HG02870 (cell line): ENCODE results near the gene AHI1.
"Not testable (repeated sequence)": the region's sequence is repeated elsewhere in the genome, so short reads cannot be mapped to it uniquely, and the experiment has no call there.

Source experiments
- ATAC-seq: cut with Tn5 transposase; IDR thresholded peaks from one replicate; pipeline ENCODE4 v1.9.1; 2021; ENCODE audit warnings: mild to moderate bottlenecking, moderate library complexity; ENCODE audit not compliant: unreplicated experiment

Gene AHI1

DNA sequence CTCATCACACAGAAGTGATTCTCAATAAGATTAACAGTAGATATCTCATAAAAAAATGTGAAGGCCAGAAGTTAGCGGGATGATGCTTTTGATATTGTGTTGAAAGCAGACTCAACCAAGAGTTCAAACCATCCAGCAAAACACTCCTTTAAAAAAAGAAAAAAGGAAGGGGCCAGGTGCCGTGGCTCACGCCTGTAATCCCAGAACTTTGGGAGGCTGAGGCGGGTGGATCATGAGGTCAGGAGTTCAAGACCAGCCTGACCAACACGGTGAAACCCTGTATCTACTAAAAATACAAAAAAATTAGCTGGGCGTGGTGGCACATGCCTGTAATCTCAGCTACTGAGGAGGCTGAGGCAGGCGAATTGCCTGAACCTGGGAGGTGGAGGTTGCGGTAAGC is 157.6 kb downstream of the AHI1 start:
- not testable (repeated sequence) for ATAC-seq

DNA sequence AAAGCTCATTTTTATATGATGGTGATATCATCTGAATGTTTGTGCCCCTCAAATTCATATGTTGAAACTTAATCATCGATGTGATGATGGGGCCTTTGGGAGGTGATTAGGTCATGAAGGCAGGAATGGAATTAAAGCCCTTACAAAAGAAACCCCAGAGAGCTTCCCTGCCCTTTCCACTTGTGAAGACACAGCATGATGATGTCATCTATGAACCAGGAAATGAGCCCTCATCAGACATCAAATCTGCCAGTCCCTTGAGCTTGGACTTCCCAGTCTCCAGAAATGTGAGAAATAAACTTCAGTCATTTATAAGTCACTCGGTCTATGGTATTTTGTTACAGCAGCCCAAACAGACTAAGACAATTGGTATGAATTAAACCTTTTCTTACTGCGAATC is 163.4 kb downstream of the AHI1 start:
- no peak for ATAC-seq

DNA sequence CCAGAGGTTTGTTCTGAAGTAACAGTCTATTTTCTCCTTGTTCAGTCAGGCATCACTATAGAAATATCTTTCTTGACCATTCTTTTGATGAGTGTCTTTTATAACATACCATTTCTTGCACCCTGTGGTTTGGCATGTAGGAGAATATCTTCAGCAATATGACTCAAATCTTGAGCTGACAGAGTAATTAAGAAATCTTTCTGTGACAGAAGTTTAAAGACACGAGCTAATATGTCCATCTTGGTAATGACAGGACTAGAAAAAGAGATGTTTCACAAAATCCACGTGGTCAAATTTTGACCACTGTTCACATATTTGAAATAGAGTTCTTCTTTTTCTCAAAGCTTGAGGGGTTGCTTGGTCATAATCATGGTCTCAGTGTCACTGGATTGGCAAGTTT is 166.5 kb downstream of the AHI1 start:
- peak; percentile 48 for ATAC-seq

DNA sequence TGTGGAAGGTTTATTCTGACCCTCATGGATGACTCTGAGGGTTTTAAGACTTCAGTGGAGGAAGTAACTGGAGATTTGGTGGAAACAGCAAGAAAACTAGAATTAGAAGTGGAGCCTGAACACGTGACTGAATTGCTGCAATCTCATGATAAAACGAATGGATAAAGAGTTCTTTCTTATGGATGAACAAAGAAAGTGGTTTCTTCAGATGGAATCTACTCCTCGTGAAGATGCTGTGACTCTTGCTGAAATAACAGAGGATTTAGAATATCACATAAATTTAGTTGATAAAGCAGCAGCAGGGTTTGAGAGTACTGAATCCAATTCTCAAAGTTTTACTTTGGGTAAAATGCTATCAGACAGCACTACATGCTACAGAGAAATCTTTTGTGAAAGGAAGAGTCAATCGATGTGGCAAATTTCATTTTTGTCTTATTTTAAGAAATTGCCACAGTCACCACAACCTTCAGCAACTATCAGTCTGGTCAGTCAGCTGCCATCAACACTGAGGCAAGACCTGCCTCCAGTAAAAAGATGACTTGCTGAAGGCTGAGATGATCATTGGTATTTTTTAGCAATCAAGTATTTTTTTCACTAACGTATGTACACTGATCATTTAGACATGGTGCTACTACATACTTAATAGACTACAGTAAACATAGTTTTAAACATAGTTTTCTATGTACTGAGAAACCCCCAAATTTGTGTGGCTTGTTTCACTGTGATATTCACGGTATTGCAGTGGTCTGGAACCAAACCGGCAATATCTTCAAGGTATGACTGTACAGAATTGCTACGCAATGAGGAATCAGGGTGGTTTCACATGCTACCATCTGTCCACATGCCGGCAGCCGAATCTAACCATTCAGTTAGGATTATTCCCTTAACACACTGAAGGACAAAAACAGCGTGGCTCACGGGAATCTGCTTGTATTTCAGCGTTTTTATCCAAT is 167.4 kb downstream of the AHI1 start:
- peak; percentile 95 for ATAC-seq

DNA sequence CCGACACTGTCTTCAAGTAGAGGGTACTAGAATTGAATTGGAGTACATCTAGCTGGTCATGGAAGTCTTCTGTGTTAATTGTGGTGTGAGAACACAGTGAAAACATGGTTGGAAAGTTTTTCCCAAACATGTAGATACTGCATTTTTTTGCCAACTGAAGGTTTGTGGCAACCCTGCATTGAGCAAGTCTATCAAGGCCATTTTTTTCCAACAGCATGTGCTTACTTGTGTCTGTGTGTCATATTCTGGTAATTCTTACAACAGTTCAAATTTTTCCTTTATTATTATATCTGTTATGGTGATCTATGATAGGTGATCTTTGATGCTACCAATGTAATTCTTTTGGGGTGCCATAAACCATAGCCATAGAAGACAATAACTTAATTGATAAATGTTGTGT is 169.4 kb downstream of the AHI1 start:
- no peak for ATAC-seq

DNA sequence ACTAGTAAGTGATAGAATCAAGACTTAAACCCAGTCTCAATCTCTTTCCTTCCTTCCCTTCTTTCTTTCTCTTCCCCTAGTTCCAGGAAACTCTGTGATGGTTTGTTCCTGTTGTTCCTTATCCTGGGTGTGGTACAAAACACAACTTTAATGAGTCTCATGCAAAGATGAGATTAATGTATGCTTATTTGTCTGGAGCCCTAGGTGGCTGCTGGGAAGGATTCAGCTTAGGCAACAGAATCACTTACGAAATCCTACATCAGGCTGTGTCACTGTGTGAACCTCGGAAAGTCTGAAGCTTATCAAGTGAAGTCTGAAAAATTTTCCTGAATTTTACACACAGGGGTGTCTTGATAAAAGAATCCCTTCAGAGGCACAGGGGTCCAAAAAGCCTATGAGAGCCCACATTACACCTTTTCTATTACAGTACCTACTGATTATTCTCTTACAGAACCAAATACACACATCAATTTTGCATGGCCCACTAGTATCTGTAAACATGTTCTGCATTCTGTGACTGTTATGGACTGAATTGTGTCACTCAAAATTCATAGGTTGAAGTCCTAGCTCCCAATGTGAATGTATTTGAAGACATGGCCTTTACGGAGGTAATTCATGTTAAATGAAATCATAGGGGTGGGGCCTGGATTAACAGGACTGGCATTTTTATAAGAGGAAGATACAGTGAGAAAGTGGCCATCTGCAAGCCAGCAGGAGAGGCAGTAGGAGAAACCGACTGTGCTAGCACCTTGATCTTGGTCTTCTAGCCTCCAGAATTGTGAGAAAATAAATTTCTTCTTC is 171.7 kb downstream of the AHI1 start:
- ATAC-seq = no peak

DNA sequence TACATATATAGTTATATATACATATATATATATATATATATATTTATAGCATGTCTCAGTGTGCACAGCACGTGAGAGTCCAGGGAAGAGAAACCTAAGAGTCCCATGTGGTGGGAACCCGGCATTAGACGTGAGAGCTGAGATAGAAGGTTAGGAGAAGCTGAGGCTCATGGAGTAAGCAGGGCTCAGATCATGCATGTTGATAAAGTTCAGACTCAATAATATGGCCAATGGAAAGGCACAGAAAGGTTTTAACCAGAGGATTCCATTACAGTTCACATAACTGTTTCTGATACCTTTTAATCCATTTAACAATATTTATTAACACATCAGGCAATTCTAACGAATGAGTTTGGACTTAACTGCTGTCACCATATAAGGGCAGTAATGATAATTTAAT is 173.0 kb downstream of the AHI1 start:
- no peak for ATAC-seq

DNA sequence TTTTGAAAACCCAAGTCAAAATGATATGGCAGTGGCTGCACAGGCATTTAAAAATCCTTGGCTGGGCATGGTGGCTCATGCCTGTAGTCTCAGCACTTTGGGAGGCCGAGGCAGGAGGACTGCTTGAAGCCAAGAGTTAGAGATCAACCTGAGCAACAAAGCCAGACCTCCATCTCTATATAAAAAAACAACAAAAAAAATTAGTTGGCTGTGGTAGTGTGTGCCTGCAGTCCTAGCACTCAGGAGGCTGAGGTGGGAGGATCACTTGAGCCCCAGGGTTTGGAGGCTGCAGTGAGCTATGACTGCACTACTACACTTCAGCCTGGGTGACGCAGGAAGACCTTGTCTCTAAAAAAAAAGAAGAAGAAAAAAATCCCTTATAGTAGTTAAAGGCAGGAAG is 173.6 kb downstream of the AHI1 start:
- ATAC-seq = no peak

DNA sequence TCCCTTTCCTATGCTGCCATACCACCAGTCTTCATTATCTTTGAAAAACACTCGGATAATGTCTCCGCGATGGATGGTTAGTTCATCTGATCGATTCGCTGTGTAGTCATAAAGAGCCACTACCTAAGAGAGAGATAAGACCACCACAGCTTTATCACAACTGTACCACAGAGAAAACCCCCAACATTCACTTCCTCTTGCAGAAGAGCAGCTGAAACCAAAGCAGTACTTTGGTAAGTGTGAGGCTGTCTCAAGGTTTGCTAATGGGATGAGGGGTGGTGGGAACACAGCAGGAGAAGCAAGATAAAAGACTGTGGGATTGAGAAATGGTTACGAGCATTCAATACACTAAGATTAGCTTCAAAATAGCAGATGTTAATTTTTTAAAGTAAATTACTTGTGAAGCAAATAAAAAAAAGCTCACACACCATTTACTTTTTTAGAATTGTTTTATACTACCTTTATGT is 174.3 kb downstream of the AHI1 start:
- ATAC-seq = peak; percentile 98

DNA sequence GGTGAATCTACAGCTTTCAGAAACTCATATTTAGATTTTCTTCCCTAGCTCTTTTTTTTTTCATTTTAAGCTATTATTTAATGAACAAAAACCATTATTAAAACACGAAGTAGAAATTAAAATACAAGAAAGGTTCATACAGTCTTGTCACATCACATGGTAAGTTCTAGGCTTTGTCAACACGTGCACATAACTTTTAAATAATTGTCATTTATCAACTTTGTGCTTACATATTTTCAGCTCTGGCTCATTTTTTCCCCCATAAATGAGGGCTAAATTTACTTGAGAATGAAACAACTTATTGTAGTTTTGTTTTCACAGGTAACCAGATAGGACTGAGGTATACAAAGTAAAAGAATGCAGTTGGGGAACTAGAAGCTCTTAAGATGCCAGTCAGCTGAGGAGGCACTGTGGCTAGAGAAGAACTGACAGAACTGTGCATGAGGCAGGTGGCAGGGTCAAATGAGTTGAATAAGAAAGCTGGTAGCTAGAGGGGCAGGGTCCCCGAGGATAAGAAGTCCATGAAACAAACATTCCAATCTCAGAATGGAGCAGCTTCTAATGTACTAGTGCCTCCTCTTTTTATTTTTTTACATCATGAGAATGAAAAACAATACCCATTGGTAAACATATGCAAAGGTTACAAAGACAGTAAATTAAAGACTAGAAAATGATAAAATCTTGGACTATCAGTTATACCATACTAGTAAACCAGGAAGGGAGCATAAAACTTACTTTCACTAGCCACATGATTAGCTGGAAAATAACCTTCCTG is 174.9 kb downstream of the AHI1 start:
- peak; percentile 67 for ATAC-seq

DNA sequence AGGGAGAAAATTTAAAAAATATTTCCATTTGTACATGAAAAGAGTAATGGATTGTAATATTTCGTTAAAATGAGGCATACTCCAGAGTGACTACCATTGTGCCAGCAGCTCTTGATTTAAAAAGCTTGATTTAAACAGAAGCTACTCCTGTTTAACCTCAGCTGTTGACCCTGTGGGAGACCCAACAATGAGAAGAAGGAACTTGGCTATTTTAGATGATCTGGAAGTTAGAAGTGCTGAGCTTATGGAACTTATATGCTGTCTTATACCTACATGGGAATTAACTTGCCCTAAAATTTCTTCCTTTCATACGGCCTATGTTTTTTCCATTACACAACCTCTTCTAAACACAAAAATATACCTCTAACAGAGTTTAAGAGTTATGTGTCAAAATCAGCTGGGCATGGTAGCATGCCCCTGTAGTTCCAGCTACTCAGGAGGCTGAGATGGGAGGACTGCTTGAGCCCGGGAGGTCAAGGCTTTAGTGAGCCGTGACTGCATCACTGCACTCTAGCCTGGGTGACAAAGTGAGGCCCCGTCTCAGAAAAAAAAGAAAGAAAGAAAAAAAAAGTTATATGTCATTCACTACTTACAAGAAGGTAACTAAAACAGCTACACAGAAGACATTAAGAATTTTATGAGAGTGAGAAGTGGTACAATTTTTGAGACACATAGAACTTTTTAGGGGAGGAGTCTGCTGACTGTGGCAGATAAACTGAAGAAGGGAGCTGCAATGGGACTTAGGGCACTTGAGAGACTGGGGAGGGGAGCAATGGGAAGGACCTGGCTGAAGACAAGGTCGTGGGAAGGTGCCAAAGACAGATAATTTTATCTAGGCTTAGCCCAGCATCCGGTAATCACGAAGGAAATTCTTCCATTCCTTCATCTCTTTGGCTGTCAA is 176.6 kb downstream of the AHI1 start:
- ATAC-seq = no peak

DNA sequence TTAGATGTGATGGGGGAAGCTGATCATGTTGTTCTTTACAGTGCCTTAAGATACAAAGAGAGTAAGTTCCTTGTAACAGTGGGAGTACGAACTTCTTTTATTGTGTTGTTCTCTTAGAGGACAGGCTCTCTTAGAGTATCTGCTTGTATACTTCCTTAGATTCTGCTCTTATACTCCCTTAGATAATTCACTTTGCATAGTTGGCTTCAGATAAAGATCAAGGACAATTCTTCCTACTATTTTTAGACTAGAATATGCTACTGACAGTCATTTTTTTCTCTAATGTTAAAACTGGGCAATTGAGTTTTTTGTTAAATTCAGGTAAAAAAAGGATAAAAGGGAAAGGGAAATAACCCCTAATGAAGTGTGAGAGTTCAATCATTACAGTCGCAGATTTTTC is 177.7 kb downstream of the AHI1 start:
- no peak for ATAC-seq

DNA sequence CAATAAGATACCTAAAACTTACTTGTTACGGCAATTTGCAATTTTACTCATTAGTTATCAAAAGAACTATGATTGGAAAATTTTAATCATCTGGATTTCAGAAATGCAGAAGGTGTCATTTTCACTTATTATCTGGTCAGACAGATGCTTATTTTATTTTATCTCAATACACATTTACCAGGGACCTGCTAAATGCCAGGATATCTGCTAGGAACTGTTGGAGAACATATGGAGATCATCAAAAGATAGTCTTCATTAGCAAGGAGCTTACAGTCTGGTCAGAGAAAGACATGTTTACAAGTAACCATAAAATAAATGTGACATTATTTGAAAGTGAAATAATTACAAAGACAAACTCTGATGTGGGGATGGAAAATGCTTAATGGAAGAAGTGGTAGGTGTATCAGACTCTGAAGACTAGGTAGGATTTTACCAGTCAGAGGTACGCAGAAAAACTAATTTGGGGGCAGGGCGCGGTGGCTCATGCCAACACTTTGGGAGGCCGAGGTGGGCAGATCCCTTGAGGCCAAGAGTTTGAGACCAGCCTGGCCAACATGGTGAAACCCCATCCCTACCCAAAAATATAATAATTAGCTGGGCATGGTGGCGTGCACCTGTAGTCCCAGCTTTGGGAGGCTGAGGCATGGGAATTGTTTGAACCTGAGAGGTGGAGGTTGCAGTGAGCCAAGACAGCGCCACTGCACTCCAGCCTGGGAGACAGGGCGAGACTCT is 178.6 kb downstream of the AHI1 start:
- ATAC-seq = no peak

DNA sequence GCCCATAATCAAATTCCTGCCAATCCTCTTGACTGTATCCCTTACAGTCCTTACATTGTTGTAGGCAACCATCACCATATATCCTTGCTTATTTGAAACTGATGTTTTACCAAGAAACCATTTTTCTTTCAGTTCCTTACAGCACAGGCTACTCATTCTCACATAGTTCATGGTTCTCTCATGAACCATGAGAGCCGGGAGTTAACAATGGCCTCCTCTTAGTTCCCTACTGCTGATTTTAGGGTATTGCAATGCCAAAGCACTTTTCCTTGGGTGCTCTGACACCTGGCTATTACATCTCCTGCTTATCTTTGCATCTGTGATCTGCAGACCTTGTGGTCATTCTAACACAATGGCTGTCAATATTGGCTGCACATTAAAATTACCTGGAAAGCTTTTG is 183.0 kb downstream of the AHI1 start:
- peak; percentile 44 for ATAC-seq

DNA sequence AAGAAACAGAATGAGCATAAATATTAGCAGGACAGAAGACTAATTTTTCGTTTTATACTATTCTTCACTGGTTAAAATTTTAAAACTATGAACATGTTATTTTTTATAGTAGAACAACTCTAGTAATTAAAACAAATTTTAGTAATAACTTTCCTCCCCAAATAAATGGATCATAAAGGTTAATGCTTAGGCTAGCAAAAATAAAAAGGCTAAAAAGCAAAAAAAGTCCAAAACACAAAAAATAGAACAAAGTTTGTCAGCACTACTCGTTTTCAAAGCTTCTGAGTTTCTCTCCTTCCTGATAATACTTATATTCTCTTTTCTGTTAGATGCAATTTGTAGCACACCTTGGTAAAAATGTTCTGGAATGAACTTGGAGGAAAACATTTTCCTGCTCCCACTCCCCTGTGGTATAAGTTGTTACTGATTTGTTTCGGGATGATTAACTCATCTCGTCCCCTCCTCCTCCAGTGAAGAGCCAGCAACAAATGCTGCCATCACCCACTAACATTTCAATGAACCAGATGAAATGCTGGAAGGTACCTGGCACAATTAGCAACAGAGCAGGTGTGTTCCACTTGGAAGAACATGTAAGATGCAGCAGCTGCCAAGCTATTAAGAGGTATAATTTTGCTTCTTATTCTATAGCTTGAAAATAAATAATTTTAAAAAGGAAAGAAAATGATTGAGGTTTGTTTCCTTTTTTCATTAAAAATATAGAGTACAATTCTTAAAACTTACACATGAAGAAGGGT is 185.9 kb downstream of the AHI1 start:
- ATAC-seq = no peak

DNA sequence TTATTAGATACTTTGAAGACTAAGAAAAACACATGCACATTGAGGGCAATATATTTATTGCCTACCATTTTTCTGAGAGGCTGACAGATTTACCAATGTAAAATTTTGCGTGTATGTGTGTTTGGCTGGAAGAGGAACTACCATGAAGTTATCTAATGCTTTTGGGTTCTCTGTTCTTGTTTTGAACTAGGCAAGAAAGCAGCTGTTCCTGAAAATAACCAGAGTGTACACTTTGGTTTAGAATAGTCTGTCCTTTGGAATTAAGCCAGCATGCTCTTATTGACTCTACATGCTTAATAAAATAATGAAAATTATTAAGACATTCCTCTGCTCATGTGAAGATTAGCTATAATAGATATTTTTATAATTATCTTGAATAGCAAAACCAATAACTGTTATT is 187.2 kb downstream of the AHI1 start:
- ATAC-seq = no peak

DNA sequence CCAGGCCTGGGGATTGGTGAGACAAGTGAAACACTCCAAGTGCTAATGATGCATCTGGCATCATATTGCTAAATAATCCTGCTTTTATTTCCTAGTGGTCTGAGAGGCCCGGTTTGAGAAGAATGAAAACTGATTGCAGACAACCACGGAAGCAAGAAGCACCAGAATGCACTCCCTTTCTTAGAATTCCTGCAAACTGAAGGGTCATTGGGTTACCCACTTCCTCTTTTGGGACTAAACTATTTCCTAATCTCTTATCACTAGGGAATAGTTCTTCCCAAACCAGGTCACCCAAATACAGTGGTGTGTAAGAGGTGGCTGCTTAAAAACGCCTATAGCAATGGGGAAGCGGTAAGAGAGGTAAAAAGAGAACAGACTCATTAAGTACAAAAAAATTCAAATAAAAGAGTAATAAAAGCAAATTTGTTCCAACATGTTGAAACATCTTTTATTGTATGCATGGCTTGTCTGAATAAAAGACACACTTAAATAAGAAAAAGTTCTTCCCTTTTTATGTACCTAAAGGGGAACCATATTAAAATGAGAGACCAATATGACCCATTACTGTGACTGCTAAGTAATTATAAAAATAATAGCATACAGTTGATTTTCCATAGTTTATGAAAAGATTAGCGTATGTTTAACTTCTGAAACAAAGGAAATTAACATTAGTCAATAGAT is 190.7 kb downstream of the AHI1 start:
- no peak for ATAC-seq

DNA sequence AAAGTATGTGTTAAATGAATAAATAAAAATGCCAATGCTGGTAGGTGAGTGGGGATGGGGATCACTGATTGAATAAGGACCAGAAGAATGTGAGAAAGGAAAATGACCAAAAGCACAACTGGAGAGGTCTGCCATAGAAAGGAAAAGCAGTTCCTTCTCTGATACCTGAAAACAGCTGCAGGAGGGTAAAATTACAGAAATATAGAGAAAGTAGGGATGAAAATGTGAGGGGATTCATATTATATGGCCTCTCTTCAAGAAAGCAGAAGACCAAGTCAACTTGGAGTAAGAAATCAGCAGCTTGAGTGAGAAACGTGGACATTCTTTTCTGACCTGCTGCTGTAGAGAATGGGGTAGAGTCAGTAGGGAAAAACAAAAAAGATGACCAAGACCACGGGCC is 191.4 kb downstream of the AHI1 start:
- ATAC-seq = no peak
